CD4-positive, alpha-beta T cell (primary cell): Measurements from ENCODE around the gene ST6GALNAC4. TPM values are rescaled to one million over a fixed set of nuclear protein-coding genes. Genes with fewer than 3 reads are reported as not detected.
A peak's percentile ranks its signal among the peaks of the same experiment; 100 is the strongest.

ENCODE experiments used
- ATAC-seq: fragments of 200-7000 bp; cut with Tn5 transposase; one replicate; pipeline ENCODE4 v1.10.0; 2022; ENCODE audit warnings: mild to moderate bottlenecking; ENCODE audit not compliant: poor library complexity
- CTCF ChIA-PET: fragments of 350-600 bp; sonication (Branson Sonifier 250); formaldehyde crosslinking; loops from one replicate; lab custom pipeline; 2021; ENCODE audit warnings: antibody characterized with exemption, inconsistent platforms; lab: Charles Lee
- POLR2A ChIA-PET: fragments of 350-600 bp; sonication (Branson Sonifier 250); formaldehyde crosslinking; loops from one replicate; lab custom pipeline; 2021; ENCODE audit warnings: antibody characterized with exemption, inconsistent platforms; lab: Charles Lee
- DNase-seq, 14 experiments: peaks; one replicate each; pipeline ENCODE4 v3.0.0-alpha.2; 2013 to 2020; ENCODE audit warnings: mixed read lengths in 2 of 14
- H3K27ac ChIP-seq, 2 donors: one replicate each; pipeline versions ENCODE4 v1.5.1 to v1.7.0; 2013; ENCODE audit warnings: low read length in 2 of 2, low read depth in 1 of 2, mild to moderate bottlenecking in 1 of 2
- H3K27me3 ChIP-seq, 2 experiments: 1 replicate in 1 of 2; 2 replicates in 1 of 2; pipeline versions ENCODE4 v1.6.1 to v1.7.0; 2013; ENCODE audit warnings: low read length in 2 of 2, control low read depth in 1 of 2, mild to moderate bottlenecking in 1 of 2, moderate library complexity in 1 of 2; ENCODE audit not compliant: insufficient read depth in 2 of 2, control insufficient read depth in 1 of 2
- H3K36me3 ChIP-seq: one replicate; pipeline ENCODE4 v1.6.1; 2013; ENCODE audit warnings: low read length, control low read depth; ENCODE audit not compliant: insufficient read depth
- H3K4me1 ChIP-seq: one replicate; pipeline ENCODE4 v1.6.1; 2013; ENCODE audit warnings: low read length, control low read depth; ENCODE audit not compliant: insufficient read depth
- H3K4me3 ChIP-seq: one replicate; pipeline ENCODE4 v1.5.1; 2013; ENCODE audit warnings: mild to moderate bottlenecking, low read length, moderate library complexity
- H3K9me3 ChIP-seq, 2 experiments: 1 replicate in 1 of 2; 2 replicates in 1 of 2; pipeline versions ENCODE4 v1.6.1 to v1.7.0; 2013; ENCODE audit warnings: low read length in 2 of 2, mild to moderate bottlenecking in 2 of 2, control low read depth in 1 of 2, moderate library complexity in 1 of 2; ENCODE audit not compliant: control insufficient read depth in 1 of 2, insufficient read depth in 1 of 2
- H3K27ac Mint-ChIP-seq: one replicate; pipeline ENCODE4 v1.8.0; 2020; ENCODE audit warnings: mixed read lengths
- H3K27me3 Mint-ChIP-seq: one replicate; pipeline ENCODE4 v1.8.0; 2021; ENCODE audit warnings: mixed read lengths
- H3K36me3 Mint-ChIP-seq: one replicate; pipeline ENCODE4 v1.8.0; 2021; ENCODE audit warnings: low read depth, mixed read lengths
- H3K4me1 Mint-ChIP-seq: one replicate; pipeline ENCODE4 v1.8.0; 2021; ENCODE audit warnings: low read depth, mixed read lengths
- H3K4me3 Mint-ChIP-seq: one replicate; pipeline ENCODE4 v1.8.0; 2020; ENCODE audit warnings: mild to moderate bottlenecking, mixed read lengths
- H3K9me3 Mint-ChIP-seq: one replicate; pipeline ENCODE4 v1.8.0; 2020; ENCODE audit warnings: mixed read lengths
- CTCF ChIP-seq: fragments of 200-600 bp; IDR thresholded peaks from one replicate; pipeline ENCODE4 v1.8.0; 2022; ENCODE audit warnings: antibody characterized with exemption, mild to moderate bottlenecking
- intact Hi-C, 2 experiments: fragments of 100-400 bp; cut with DNase I in 1 of 2; cut with micrococcal nuclease in 1 of 2; formaldehyde crosslinking; loops; one replicate each; pipeline versions ENCODE4 v1.15.1 to v1.9.0; 2023 to 2025; cut with DNase I, micrococcal nuclease
- total RNA-seq, 174 experiments: library from RNA in 2 of 174; stranded (reverse) in 2 of 174; gene quantifications; one replicate each; pipeline ENCODE4 v1.2.3 and lab custom pipeline; 2021 to 2026

Gene ST6GALNAC4
- total RNA-seq, 2 experiments from 2014 or later, result 28.7 to 30.2 TPM

- peaks cover 15 to 28% of the 10 kb centered on the region in 2 experiments for H3K9me3 ChIP-seq
- peaks cover 50% of the 10 kb centered on the region for H3K36me3 Mint-ChIP-seq
- H3K4me1 Mint-ChIP-seq, result peaks cover 42% of the 10 kb centered on the region
- ChIA-PET POLR2A (interaction anchor here (1.0 to 3.1 kb wide), 9 partner anchors 7 to 129 kb away, joined by 3 to 16 read pairs (median 3); partner anchors contain the start of genes CDK9, PIP5KL1 and ST6GALNAC4), CTCF (interaction anchor here (0.9 to 2.2 kb wide), 2 partner anchors 12 to 29 kb away, joined by 5 read pairs; no protein-coding TSS in a partner anchor)
- no peaks in the 10 kb centered on the region for H3K9me3 Mint-ChIP-seq
- intact Hi-C loops, result loop anchor here (1.0 to 5.0 kb wide), 2 partner anchors 19 to 36 kb away; partner anchors contain the start of gene ST6GALNAC4 (in 1 of the 2)
- H3K4me3 ChIP-seq, result peak overlapping the region; percentile 89
- H3K4me1 ChIP-seq, result peaks cover 56% of the 10 kb centered on the region
- no peak for TF ChIP-seq CTCF
- peak in 2 of 14 experiments; percentile 32 to 49 for DNase-seq
- H3K27me3 ChIP-seq, result no peaks in the 10 kb centered on the region
- peaks cover 35% of the 10 kb centered on the region for H3K36me3 ChIP-seq
- peak overlapping the region; percentile 9 to 21 for H3K27ac ChIP-seq
- H3K4me3 Mint-ChIP-seq, result peak overlapping the region; percentile 95
- peak overlapping the region; percentile 86 for H3K27ac Mint-ChIP-seq
- H3K27me3 Mint-ChIP-seq, result no peaks in the 10 kb centered on the region
- ATAC-seq, result peak; percentile 15
Measured at GRCh38 chr9:127898433-127899127, 18.3 kb downstream of the ST6GALNAC4 start.

GRCh38 chr9:127897193-127897692 is 19.6 kb downstream of the ST6GALNAC4 start:
- H3K27ac ChIP-seq, result no peak overlapping the region
- peak overlapping the region; percentile 86 for H3K27ac Mint-ChIP-seq
- H3K27me3 ChIP-seq, result no peaks in the 10 kb centered on the region
- H3K36me3 ChIP-seq, result peaks cover 46% of the 10 kb centered on the region
- no peak overlapping the region for H3K4me3 ChIP-seq
- no peaks in the 10 kb centered on the region for H3K9me3 Mint-ChIP-seq
- no peak for TF ChIP-seq CTCF
- H3K4me1 ChIP-seq, result peaks cover 43% of the 10 kb centered on the region
- H3K4me1 Mint-ChIP-seq, result peaks cover 39% of the 10 kb centered on the region
- ChIA-PET POLR2A (interaction anchor here (0.9 to 1.7 kb wide), 3 partner anchors 9 to 34 kb away, joined by 3 to 8 read pairs (median 4); no protein-coding TSS in a partner anchor), CTCF (interaction anchor here (1.3 kb wide), 1 partner anchor 24 kb away, joined by 3 read pairs; no protein-coding TSS in a partner anchor)
- no peaks in the 10 kb centered on the region for H3K27me3 Mint-ChIP-seq
- ATAC-seq (no peak), DNase-seq (peak in 3 of 14 experiments; percentile 45 to 57 (median 51))
- intact Hi-C loops, result loop anchor here in 1 of 2 experiments (5.0 kb wide), 1 partner anchor 35 kb away; no protein-coding TSS in a partner anchor
- peaks cover 22 to 32% of the 10 kb centered on the region in 2 experiments for H3K9me3 ChIP-seq
- peak overlapping the region; percentile 58 for H3K4me3 Mint-ChIP-seq
- peaks cover 61% of the 10 kb centered on the region for H3K36me3 Mint-ChIP-seq

GRCh38 chr9:127896395-127897192 is 20.2 kb downstream of the ST6GALNAC4 start:
- H3K27ac ChIP-seq, result no peak overlapping the region
- Mint-ChIP-seq H3K27ac (peak overlapping the region; percentile 86), H3K36me3 (peaks cover 67% of the 10 kb centered on the region), H3K4me3 (peak overlapping the region; percentile 48), H3K9me3 (no peaks in the 10 kb centered on the region), H3K4me1 (peaks cover 33% of the 10 kb centered on the region), H3K27me3 (no peaks in the 10 kb centered on the region)
- DNase-seq, result no peak
- H3K36me3 ChIP-seq, result peaks cover 46% of the 10 kb centered on the region
- intact Hi-C loops, result loop anchor here in 1 of 2 experiments (5.0 kb wide), 1 partner anchor 34 kb away; no protein-coding TSS in a partner anchor
- no peak overlapping the region for H3K4me3 ChIP-seq
- peaks cover 22 to 32% of the 10 kb centered on the region in 2 experiments for H3K9me3 ChIP-seq
- ChIA-PET POLR2A (interaction anchor here (0.9 to 2.1 kb wide), 4 partner anchors 9 to 33 kb away, joined by 3 to 8 read pairs (median 4); no protein-coding TSS in a partner anchor), CTCF (interaction anchor here (1.3 kb wide), 1 partner anchor 25 kb away, joined by 3 read pairs; no protein-coding TSS in a partner anchor)
- TF ChIP-seq CTCF, result no peak
- H3K27me3 ChIP-seq, result no peaks in the 10 kb centered on the region
- ATAC-seq, result no peak
- H3K4me1 ChIP-seq, result peaks cover 39% of the 10 kb centered on the region
